ENCODE measurements around the gene KDM7A.
A peak's percentile ranks its signal among the peaks of the same experiment; 100 is the strongest.
"Not testable (repeated sequence)": the region's sequence is repeated elsewhere in the genome, so short reads cannot be mapped to it uniquely, and the experiment has no call there.

Gene KDM7A

GRCh38 chr7:140200061-140200989, 23.5 kb upstream of the KDM7A start:
- no peak for DNase-seq

GRCh38 chr7:140197938-140198337, 21.2 kb upstream of the KDM7A start:
- DNase-seq: no peak

DNA sequence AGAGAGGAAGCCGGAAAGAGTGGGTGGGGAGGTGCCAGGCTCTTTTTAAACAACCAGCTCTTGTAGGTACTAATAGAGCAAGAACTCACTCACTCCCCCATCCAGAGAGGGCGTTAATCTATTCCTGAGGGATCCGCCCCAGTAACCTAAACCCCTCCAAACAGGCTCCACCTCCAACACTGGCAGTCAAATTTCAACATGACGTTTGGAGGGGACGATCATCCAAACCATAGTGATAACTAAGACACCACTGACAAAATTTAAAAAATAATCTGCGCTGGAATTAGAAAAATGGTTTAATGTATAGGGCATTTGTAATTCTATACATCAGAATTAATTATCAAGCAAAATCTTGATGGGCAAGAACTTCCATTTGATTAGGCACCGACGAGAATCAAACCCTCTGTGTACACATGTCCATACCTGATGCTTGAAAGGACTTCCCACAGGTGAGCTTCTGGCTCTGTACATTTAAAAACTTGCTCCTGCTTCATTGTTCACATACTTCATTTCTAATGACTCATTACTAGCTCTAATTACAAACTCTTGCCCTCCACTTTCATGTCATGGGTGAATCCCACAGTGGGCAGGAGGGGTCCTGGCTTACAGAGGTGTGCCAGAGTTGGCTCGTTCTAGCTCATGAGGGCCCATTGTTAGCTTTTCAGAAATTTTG, 20.6 kb upstream of the KDM7A start:
- DNase-seq: no peak

GRCh38 chr7:140196361-140197217, 19.8 kb upstream of the KDM7A start:
- no peak for DNase-seq

GRCh38 chr7:140195859-140196258, 19.1 kb upstream of the KDM7A start:
- DNase-seq: no peak

- DNase-seq: no peak
Measured at GRCh38 chr7:140192620-140193019, 15.8 kb upstream of the KDM7A start.

DNA sequence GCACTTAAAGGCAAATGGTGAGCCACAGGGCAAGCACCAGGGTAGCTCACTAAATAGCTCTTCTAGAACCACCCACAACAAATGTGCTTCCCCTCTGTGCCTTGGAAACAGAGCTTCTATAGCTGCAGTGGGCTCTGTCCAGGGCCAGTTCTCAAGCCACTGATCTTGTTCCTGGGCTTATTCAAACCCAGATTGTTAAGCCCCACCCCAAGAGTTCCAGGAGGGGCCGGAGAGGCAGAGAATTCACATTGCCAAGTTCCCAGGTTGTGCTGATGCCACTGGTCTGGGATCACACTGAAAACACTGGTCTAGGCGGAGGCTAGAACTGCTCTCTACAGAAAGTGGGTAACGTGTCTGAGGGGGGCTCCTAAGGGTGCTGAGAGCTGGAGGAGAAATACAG, 15.4 kb upstream of the KDM7A start:
- no peak for DNase-seq

DNA sequence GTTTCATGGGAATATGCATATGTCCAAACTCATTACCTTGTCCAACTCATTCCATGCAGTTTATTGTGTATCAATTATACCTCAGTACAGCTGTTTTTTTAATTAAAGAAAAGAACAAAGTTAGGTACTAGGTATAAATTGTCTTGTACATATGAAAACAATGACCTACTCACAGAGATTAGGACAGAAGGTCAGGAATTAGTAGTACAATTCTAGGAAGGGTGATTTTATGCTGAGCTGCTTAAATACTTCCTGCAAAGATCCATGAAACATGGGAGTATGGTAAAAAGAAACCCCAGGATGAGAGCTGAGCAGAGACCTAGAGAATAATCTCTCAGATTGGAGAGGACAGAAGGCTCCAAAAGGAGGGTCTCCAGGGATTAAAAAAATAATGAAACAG, 13.8 kb upstream of the KDM7A start:
- DNase-seq: no peak

DNA sequence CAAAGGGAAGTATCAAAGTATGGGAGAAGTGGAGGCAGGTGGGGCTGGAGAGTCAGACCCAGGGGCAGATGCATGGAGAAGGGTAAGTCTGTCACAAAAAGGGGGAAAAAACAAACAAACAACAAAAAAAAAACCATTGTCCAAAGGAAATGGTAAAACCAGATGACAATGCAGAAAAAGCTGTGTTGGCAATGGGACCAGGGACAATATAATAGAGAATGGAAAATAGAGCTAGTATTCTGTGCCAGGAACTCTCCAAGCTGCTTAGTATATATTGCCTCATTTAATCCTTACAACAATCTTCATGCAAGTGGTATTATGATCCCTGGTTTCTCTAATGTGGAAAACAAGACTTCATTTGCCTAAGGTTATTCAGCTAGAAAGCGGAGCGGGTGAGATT, 13.1 kb upstream of the KDM7A start:
- DNase-seq: no peak

GRCh38 chr7:140182917-140183316, 6.1 kb upstream of the KDM7A start:
- no peak for DNase-seq

DNA sequence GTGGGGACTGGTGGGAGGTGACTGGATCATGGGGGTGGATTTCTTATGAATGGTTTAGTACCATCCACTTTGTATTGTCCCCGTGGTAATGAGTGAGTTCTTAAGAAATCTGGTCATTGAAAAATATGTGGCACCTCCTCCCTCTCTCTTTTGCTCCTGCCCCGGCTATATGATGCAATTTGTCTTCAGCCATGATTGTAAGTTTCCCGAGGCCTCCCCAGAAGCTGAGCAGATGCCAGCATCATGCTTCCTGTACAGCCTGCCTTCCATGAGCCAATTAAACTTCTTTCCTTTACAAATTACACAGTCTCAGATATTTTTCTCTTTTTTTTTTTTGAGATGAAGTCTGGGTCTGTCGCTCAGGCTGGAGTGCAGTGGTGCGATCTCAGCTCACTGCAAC, 2.6 kb upstream of the KDM7A start:
- DNase-seq: no peak

DNA sequence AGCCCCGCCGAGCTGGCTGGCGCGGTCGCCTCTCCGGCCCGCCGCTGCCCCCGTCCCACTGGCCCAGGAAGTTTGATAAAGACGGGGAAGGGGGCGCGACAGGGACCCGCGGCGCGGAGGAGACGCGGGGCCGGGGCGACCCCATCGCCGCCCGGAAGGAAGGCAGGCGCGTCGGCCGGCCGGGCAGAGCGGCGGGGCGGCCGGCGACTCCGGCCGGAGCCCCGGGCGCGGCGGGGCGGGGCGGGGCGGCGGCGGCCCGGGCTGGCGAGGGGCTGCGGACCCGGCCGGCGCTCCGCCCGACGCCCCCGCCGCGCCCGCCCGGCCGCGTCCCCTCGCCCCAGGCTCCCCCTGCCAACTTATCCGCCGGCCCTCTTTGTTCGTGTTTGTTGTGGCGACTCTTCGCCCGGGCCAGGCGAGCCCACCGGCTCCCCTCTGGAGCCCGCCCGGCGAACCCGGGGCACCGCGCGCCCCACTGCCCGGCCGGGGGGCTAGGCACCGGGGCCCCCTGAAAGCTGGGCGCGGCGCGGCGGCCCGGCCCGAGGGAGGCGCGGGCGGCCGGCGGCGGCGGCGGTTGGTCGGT, 571 bp downstream of the KDM7A start:
- DNase-seq: no peak

- peak; percentile 88 to 91 for DNase-seq
Measured at GRCh38 chr7:140175221-140176121, 1.3 kb downstream of the KDM7A start.

DNA sequence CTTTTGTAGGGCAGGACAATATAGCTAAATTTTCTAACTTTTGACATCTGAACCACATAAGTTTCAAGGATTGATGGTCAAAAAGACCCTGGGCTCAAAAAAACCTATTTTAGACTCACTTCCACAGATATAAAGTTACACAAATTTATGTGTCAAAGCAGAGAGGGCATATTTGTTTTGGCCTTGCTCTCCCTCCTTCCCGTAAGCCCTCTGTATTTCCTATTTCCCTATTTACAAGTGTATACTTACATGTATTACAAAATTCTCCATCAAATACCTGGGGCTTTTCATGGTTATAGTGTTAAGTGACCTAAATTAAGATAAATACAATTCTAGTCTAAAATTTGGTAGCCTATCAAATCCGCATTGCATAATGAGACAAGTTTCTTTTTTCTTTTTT, 2.6 kb downstream of the KDM7A start:
- DNase-seq: no peak

DNA sequence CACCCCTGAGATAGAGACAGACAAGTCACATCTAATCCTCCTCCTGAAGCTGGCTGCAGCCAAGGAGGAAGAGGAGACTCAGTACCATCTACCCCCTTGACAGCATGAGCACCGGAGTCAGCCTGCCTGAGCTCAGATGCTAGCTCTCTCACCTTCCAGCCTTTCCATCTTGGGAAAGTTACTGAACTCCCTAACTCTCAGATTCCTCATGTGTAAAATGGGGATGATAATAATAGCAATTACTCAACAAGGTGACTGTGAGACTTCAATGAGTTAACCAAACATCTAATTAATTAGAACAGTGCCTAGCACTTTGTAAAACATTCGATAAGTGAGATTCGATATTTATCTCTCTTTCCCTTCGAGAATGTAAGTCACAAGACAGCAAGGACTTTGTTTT, 6.4 kb downstream of the KDM7A start:
- DNase-seq: no peak

DNA sequence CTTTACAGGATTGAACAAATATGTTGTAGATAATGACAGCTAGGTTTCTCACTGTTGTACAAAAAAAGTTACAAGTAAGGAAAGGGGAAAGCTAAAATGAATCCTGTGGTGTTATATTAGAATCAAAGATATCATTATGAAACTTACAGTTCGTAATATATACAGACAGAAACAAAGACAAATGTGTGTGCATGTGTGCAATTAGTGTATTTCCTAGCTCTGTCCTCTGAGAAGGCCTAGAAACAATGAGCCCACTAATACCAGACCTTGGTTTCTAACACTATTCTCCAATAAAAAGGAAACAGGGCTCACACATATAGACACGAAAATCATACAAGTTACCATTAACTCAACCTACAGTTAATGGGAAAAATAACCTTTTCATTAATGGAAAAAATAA, 8.0 kb downstream of the KDM7A start:
- no peak for DNase-seq

DNA sequence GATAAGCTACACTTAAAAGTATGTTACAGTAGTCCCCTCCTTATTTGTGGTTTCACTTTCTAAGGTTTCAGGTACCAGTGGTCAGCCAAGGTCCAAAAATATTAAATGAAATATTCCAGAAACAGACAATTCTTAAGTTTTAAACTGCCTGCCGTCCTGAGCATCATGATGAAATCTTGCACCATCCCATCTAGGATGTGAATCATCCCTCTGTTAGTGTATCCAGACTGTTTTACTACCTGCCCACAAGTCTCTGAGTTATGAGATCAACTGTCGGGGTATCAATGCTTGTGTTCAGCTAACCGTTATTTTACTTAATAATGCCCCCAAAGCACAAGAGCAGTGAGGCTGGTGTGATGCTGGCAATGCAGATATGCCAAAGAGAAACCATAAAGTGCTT, 11.4 kb downstream of the KDM7A start:
- no peak for DNase-seq

- not testable (repeated sequence) for DNase-seq
Measured at GRCh38 chr7:140162081-140162480, 14.7 kb downstream of the KDM7A start.

DNA sequence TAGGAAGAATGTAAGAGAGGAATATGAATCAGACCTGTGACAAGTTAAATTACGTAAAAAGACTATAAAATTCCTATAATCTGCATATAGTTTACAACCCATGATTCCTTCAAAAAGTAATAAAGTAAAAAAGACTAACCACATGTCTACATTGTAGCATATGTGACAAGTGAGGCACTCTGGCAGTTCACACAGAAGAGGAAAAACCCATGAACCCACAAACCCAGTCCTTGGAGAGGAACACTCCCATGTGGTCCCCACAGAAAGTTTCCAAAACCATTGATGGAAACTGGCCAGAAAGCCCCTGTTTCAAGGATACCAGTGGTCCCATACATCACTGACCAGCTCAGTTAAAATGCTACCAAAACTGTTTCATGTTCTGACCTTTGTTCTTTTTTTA, 15.7 kb downstream of the KDM7A start:
- DNase-seq: no peak

DNA sequence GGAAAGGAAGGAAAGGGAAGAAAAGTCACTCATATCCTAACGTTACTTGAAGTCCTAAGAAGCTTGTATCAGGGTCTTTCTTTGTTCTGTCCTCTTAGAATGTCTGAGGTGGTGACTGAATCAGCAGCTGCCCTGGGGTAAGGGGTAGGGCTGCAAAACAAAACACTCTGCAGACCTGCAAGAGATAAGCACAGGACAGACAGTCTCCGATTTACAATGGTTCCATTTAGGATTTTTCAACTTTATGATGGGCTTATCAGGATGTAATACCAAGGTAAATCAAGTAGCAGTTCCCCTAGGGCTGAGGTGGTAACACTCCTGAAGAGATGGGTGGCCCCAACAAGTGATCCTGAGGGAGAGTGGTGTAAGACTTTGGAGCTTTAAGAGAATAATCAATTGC, 16.5 kb downstream of the KDM7A start:
- DNase-seq: no peak

DNA sequence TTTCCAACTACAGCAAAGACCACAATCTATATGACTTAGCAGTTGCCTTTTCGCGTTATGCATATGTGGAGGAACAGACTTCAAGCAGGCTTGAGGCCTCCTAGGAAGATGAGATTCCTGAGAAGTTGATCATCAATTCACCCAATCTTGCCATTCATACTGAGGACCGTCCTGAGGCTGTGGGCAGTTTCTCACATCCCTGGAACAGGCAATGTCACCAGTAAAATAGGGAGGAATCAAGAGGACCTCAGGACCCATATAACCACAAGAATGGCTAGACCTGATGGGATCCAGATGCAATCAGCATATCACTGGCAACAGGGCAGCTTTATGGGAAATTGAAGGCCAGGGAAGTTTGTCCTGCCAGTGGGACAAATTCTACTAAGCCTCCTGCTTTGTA, 17.3 kb downstream of the KDM7A start:
- no peak for DNase-seq
